ENCODE measurements around the gene AK4. TPM values are rescaled to one million over a fixed set of nuclear protein-coding genes. Genes with fewer than 3 reads are reported as not detected.

The AK4 gene
- total and polyA plus RNA-seq, 4 donors, result 52.3 to 106 (median 59.3) TPM

GRCh38 chr1:65176591-65176990, 28.6 kb downstream of the AK4 start:
- WGBS, result 89% methylated on average over 3 of the region's 3 CpGs
- no peaks in the 10 kb centered on the region for H3K36me3 ChIP-seq (ENCODE audit: control insufficient read depth in 4 of 4, insufficient read depth in 3 of 4, low read depth in 1 of 4, low read length in 3 of 4)

More at GRCh38 chr1:65176591-65176990, 28.6 kb downstream of the AK4 start:
- Histone ChIP-seq H3K4me3 (ENCODE audit: low read depth in 1 of 3, low read length in 3 of 3) (no peak overlapping the region), H3K27ac (ENCODE audit: low read depth in 1 of 2, low read length in 2 of 2) (no peak overlapping the region), H3K27me3 (ENCODE audit: control insufficient read depth in 4 of 4, insufficient read depth in 4 of 4, low read length in 3 of 4) (no peaks in the 10 kb centered on the region), H3K9ac (ENCODE audit: low read depth in 1 of 2, low read length in 2 of 2) (no peak overlapping the region), H3K9me3 (ENCODE audit: control insufficient read depth in 4 of 4, low read length in 3 of 4) (no peaks in the 10 kb centered on the region), H3K4me1 (ENCODE audit: control insufficient read depth in 4 of 4, insufficient read depth in 4 of 4, low read length in 3 of 4) (peaks cover 0 to 61% (median 44%) of the 10 kb centered on the region in 4 donors)
- TF ChIP-seq REST (IDR thresholded peaks at IDR 0.05) (no peak), YY1 (IDR thresholded peaks at IDR 0.05) (no peak), MAX (IDR thresholded peaks at IDR 0.05) (no peak), SP1 (IDR thresholded peaks at IDR 0.05) (no peak), GABPA (IDR thresholded peaks at IDR 0.05 in 1 of 2, conservative IDR thresholded peaks at IDR 0.05 in 1 of 2) (no peak), FOXA2 (IDR thresholded peaks at IDR 0.05) (no peak), JUND (IDR thresholded peaks at IDR 0.05) (no peak), RAD21 (IDR thresholded peaks at IDR 0.05) (no peak), ATF3 (IDR thresholded peaks at IDR 0.05) (no peak), TAF1 (conservative IDR thresholded peaks at IDR 0.05) (no peak), RXRA (IDR thresholded peaks at IDR 0.05) (no peak), HNF4G (IDR thresholded peaks at IDR 0.05) (no peak), FOXA1 (IDR thresholded peaks at IDR 0.05) (no peak), CTCF (IDR thresholded peaks at IDR 0.05; ENCODE audit: low read depth, low read length, missing input control) (no peak), EGR1 (IDR thresholded peaks at IDR 0.05; ENCODE audit: low read depth in 2 of 2) (no peak), ZBTB33 (IDR thresholded peaks at IDR 0.05) (no peak)
- DNase-seq (ENCODE audit: low spot score), result no peak
